Lung (tissue), 12 donors: ENCODE results near the gene TULP3. TPM values are rescaled to one million over a fixed set of nuclear protein-coding genes. Genes with fewer than 3 reads are reported as not detected.

ENCODE experiments used
- ATAC-seq: fragments of 200-7000 bp; cut with Tn5 transposase; one replicate; pipeline ENCODE4 v1.9.1; 2020; ENCODE audit warnings: moderate number of reproducible peaks; ENCODE audit not compliant: insufficient read depth, low FRiP score
- DNase-seq, 3 donors: peaks; one replicate each; pipeline ENCODE4 v3.0.0-alpha.2; 2013 to 2017
- H3K27ac ChIP-seq, 2 donors: one replicate each; pipeline ENCODE4 v1.5.1; 2013; ENCODE audit warnings: mild to moderate bottlenecking in 2 of 2, moderate library complexity in 2 of 2, control low read depth in 1 of 2, inconsistent platforms in 1 of 2, low read depth in 1 of 2, low read length in 1 of 2
- H3K27me3 ChIP-seq, 3 donors: one replicate each; pipeline ENCODE4 v1.5.1; 2013; ENCODE audit warnings: low read length in 2 of 3; ENCODE audit not compliant: control insufficient read depth in 3 of 3, insufficient read depth in 3 of 3
- H3K36me3 ChIP-seq, 4 donors: one replicate each; pipeline ENCODE4 v1.5.1; 2013; ENCODE audit warnings: low read length in 4 of 4, mild to moderate bottlenecking in 1 of 4, moderate library complexity in 1 of 4; ENCODE audit not compliant: control insufficient read depth in 4 of 4, insufficient read depth in 4 of 4
- H3K4me1 ChIP-seq, 5 donors: one replicate each; pipeline ENCODE4 v1.5.1; 2013; ENCODE audit warnings: low read length in 5 of 5, mild to moderate bottlenecking in 2 of 5, moderate library complexity in 1 of 5; ENCODE audit not compliant: control insufficient read depth in 5 of 5, insufficient read depth in 5 of 5
- H3K4me3 ChIP-seq: one replicate; pipeline ENCODE4 v1.5.1; 2013; ENCODE audit warnings: mild to moderate bottlenecking, control low read depth, moderate library complexity
- H3K9ac ChIP-seq, 2 donors: one replicate each; pipeline ENCODE4 v1.5.1; 2013; ENCODE audit warnings: low read length in 2 of 2, control low read depth in 1 of 2; ENCODE audit not compliant: insufficient read depth in 1 of 2
- H3K9me3 ChIP-seq, 4 donors: one replicate each; pipeline ENCODE4 v1.5.1; 2013; ENCODE audit warnings: low read length in 3 of 4, mild to moderate bottlenecking in 1 of 4, moderate library complexity in 1 of 4; ENCODE audit not compliant: control insufficient read depth in 4 of 4, insufficient read depth in 3 of 4
- WGBS, 2 donors: extraction: QIAGEN DNeasy Blood & Tissue Kit; methylation state at CpG; one replicate each; pipeline ENCODE4 v1.1.7; 2013; 5-methylcytosine and 5-hydroxymethylcytosine counted together
- polyA plus RNA-seq, 2 donors: library from polyadenylated mRNA; stranded (reverse); fragments of 200-250 nt; gene quantifications; one replicate each; pipeline ENCODE4 v1.2.1, GENCODE V29; 2013
- total RNA-seq, 2 donors: library from RNA; depleted of rRNA in 1 of 2; stranded (reverse); fragments of >200 nt in 1 of 2; gene quantifications; one replicate each; pipeline ENCODE4 v1.2.1, GENCODE V29; 2014 to 2021
- TF ChIP-seq, protein P1 (sequence below): IDR thresholded peaks from 2 replicates; pipeline ENCODE4 v1.5.1; 2012; ENCODE audit warnings: mild to moderate bottlenecking; ENCODE audit errors: control extremely low read depth, extremely low read depth
- donor health status: control.
- donor health status: control.
- donor health status: Bipolar disorder and iron deficiency.
- donor health status: healthy.
- donor health status: DM: yes; HTN: yes; CAD: no.

The TULP3 gene
- total and polyA plus RNA-seq, 4 donors = 7.4 to 30.7 (median 13.2) TPM

DNA sequence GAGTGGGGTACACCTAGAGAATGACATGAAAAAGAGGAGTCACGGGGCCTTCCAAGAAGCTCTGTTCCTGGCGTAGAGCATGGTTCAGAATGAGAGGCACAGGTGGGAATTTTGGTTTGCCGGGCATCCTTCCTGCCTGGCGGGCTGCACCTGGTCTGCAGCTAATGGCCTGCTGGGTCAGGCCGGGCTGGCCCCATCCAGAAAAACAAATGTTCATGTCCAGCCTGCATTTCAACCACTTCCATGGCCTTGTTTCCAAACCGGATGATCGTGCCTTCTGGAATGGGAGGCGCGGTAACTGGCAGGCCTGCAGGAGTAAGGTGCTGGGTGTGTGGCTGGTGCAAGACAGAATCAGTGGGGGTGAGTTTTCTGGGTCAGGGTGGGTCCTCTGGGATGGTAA lies 82.9 kb downstream of the TULP3 start:
- Histone ChIP-seq H3K27ac (no peak overlapping the region), H3K9ac (no peak overlapping the region), H3K4me3 (no peak overlapping the region), H3K36me3 (peaks cover 0 to 6% (median 0%) of the 10 kb centered on the region in 4 donors), H3K4me1 (peaks cover 0 to 16% (median 0%) of the 10 kb centered on the region in 5 donors), H3K9me3 (peaks cover 0 to 2% (median 0%) of the 10 kb centered on the region in 4 donors), H3K27me3 (no peaks in the 10 kb centered on the region)
- TF ChIP-seq, protein P1, sequence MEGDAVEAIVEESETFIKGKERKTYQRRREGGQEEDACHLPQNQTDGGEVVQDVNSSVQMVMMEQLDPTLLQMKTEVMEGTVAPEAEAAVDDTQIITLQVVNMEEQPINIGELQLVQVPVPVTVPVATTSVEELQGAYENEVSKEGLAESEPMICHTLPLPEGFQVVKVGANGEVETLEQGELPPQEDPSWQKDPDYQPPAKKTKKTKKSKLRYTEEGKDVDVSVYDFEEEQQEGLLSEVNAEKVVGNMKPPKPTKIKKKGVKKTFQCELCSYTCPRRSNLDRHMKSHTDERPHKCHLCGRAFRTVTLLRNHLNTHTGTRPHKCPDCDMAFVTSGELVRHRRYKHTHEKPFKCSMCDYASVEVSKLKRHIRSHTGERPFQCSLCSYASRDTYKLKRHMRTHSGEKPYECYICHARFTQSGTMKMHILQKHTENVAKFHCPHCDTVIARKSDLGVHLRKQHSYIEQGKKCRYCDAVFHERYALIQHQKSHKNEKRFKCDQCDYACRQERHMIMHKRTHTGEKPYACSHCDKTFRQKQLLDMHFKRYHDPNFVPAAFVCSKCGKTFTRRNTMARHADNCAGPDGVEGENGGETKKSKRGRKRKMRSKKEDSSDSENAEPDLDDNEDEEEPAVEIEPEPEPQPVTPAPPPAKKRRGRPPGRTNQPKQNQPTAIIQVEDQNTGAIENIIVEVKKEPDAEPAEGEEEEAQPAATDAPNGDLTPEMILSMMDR = no peak
- ATAC-seq (no peak), DNase-seq (no peak)
- 92 to 96% methylated on average over 9 of the region's 9 CpGs for WGBS, 2 donors

DNA sequence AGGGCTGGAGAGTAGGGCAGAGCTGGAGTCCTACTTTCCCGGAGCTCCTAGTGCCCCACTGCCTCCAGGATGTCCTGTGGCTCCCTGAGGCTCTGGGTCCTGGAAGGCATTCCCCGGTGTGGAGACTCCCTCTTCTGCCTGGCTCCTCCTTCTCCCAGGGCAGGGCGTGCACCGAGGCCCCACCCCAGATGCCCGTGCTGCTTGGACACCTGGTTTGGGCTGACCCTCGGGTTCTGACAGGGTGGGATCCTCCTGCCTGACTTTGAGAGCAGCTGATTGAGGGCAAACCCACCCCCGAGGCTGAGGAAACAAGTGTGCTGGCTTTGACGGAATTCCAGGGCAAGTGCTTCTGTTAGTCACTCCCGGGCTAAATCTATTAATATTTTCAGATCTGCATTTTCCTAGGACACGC lies 83.9 kb downstream of the TULP3 start:
- H3K4me3 ChIP-seq = no peak overlapping the region
- WGBS, 2 donors = 41 to 72% methylated on average over 8 to 10 of the region's 10 CpGs
- no peak for ATAC-seq
- H3K9me3 ChIP-seq = peaks cover 0 to 2% (median 0%) of the 10 kb centered on the region in 4 donors
- no peak overlapping the region for H3K27ac ChIP-seq
- H3K4me1 ChIP-seq = peaks cover 0 to 16% (median 0%) of the 10 kb centered on the region in 5 donors
- no peaks in the 10 kb centered on the region for H3K27me3 ChIP-seq
- peaks cover 0 to 7% (median 0%) of the 10 kb centered on the region in 4 donors for H3K36me3 ChIP-seq
- no peak for DNase-seq
- TF ChIP-seq, protein P1 = no peak
- no peak overlapping the region for H3K9ac ChIP-seq

DNA sequence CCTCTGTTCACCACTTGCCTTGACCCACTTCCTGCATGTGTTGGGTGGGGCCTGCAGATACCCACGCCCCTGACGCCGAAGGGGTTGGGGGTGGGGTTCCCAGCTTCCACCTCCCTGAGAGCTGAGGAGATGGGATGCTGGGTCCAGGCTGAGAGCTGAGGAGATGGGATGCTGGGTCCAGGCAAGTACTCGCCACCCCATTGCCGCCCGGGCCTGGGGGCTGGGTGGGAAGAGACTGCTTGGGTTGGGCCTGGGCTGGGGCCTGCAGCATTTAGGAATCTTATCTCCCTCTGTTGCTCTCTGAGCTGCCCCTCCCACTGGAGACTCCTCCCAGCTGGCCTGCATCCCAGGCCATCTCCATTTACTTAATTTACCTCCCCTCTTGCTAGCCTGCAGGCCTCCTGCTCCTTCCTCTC lies 85.9 kb downstream of the TULP3 start:
- no peak for ATAC-seq

More for the DNA sequence above, 85.9 kb downstream of the TULP3 start:
- WGBS, 2 donors = 53 to 65% methylated on average over 3 to 6 of the region's 6 CpGs
- peak; percentile 39 to 72 (median 61) for DNase-seq
- H3K27me3 ChIP-seq = no peaks in the 10 kb centered on the region
- no peaks in the 10 kb centered on the region for H3K9me3 ChIP-seq
- no peak overlapping the region for H3K4me3 ChIP-seq
- H3K4me1 ChIP-seq = peaks cover 0 to 10% (median 0%) of the 10 kb centered on the region in 5 donors
- H3K27ac ChIP-seq = no peak overlapping the region
- TF ChIP-seq, protein P1 = no peak
- H3K9ac ChIP-seq = no peak overlapping the region
- peaks cover 0 to 12% (median 0%) of the 10 kb centered on the region in 4 donors for H3K36me3 ChIP-seq
